HEK293 (cell line): ENCODE measurements around the gene PTPRN2.
A peak's percentile ranks its signal among the peaks of the same experiment; 100 is the strongest.

Experiments used
- CTCF ChIA-PET: fragments of 350-600 bp; formaldehyde crosslinking; extraction: SDS; loops from one replicate; lab custom pipeline; 2021; ENCODE audit warnings: antibody characterized with exemption; lab: Yijun Ruan, JAX
- POLR2A ChIA-PET: fragments of 300-600 bp; formaldehyde crosslinking; extraction: SDS; loops from one replicate; lab custom pipeline; 2020; ENCODE audit warnings: antibody characterized with exemption, inconsistent platforms; lab: Yijun Ruan, JAX
- H3K27ac ChIP-seq: fragments of 200-500 bp; sonication (Bioruptor generic); 2 replicates; pipeline ENCODE4 v1.5.1; 2014; ENCODE audit warnings: low read depth, low read length, control low read depth, inconsistent platforms; ENCODE audit errors: extremely low read depth
- H3K36me3 ChIP-seq, 2 experiments: fragments of 200-500 bp in 1 of 2; sonication (Bioruptor generic) in 1 of 2; 1 replicate in 1 of 2; 2 replicates in 1 of 2; pipeline ENCODE4 v1.5.1; 2014 to 2017; ENCODE audit warnings: inconsistent platforms in 2 of 2, low read length in 2 of 2; ENCODE audit not compliant: control insufficient read depth in 2 of 2, insufficient read depth in 1 of 2
- H3K4me1 ChIP-seq: fragments of 200-500 bp; sonication (Bioruptor generic); 2 replicates; pipeline ENCODE4 v1.5.1; 2014; ENCODE audit warnings: mild to moderate bottlenecking, low read length, inconsistent platforms; ENCODE audit not compliant: control insufficient read depth, insufficient read depth
- H3K4me3 ChIP-seq: 2 replicates; pipeline ENCODE4 v1.5.1; 2011; ENCODE audit warnings: low read depth, mild to moderate bottlenecking, control low read depth, low read length, moderate library complexity
- H3K9me3 ChIP-seq: fragments of 200-500 bp; sonication (Bioruptor generic); 2 replicates; pipeline ENCODE4 v1.5.1; 2014; ENCODE audit warnings: low read depth, low read length, inconsistent platforms; ENCODE audit not compliant: control insufficient read depth, insufficient read depth
- BCL11A ChIP-seq: fragments of 450-650 bp; formaldehyde crosslinking; IDR thresholded peaks from 2 replicates; pipeline ENCODE4 v1.5.1; 2016; ENCODE audit warnings: low read depth, missing biosample characterization, missing genetic modification characterization
- GLI2 ChIP-seq: fragments of 450-650 bp; formaldehyde crosslinking; IDR thresholded peaks from 2 replicates; pipeline ENCODE4; 2017; ENCODE audit warnings: missing biosample characterization, missing genetic modification characterization, low read depth, borderline replicate concordance
- KLF16 ChIP-seq: fragments of 450-650 bp; formaldehyde crosslinking; IDR thresholded peaks from 2 replicates; pipeline ENCODE4 v1.5.1; 2017; ENCODE audit warnings: missing biosample characterization, missing genetic modification characterization
- KLF9 ChIP-seq: fragments of 450-650 bp; formaldehyde crosslinking; IDR thresholded peaks from 2 replicates; pipeline ENCODE4 v1.5.1; 2016; ENCODE audit warnings: missing biosample characterization, missing genetic modification characterization, low read depth
- SCRT2 ChIP-seq: fragments of 450-650 bp; formaldehyde crosslinking; IDR thresholded peaks from 2 replicates; pipeline ENCODE4 v1.5.1; 2016; ENCODE audit warnings: missing biosample characterization, missing genetic modification characterization
- SP2 ChIP-seq: fragments of 450-650 bp; formaldehyde crosslinking; IDR thresholded peaks from 2 replicates; pipeline ENCODE4 v1.5.1; 2016; ENCODE audit warnings: missing biosample characterization, missing genetic modification characterization
- ZFP69B ChIP-seq: fragments of 450-650 bp; formaldehyde crosslinking; IDR thresholded peaks from 2 replicates; pipeline ENCODE4 v1.5.1; 2016; ENCODE audit warnings: missing biosample characterization, missing genetic modification characterization
- ZNF174 ChIP-seq: fragments of 450-650 bp; formaldehyde crosslinking; IDR thresholded peaks from 2 replicates; pipeline ENCODE4 v1.5.0; 2017; ENCODE audit warnings: missing biosample characterization, mild to moderate bottlenecking, missing genetic modification characterization
- ZNF248 ChIP-seq: fragments of 450-650 bp; formaldehyde crosslinking; IDR thresholded peaks from 2 replicates; pipeline ENCODE4 v1.5.1; 2017; ENCODE audit warnings: missing biosample characterization, missing genetic modification characterization
- ZNF391 ChIP-seq: fragments of 450-650 bp; formaldehyde crosslinking; IDR thresholded peaks from 2 replicates; pipeline ENCODE4 v1.5.1; 2016; ENCODE audit warnings: low read depth, missing biosample characterization, missing genetic modification characterization, borderline replicate concordance
- ZNF548 ChIP-seq: fragments of 450-650 bp; formaldehyde crosslinking; IDR thresholded peaks from 2 replicates; pipeline ENCODE4 v1.5.1; 2016; ENCODE audit warnings: missing biosample characterization, missing genetic modification characterization
- ZNF623 ChIP-seq: fragments of 450-650 bp; formaldehyde crosslinking; IDR thresholded peaks from 2 replicates; pipeline ENCODE4 v1.5.1; 2016; ENCODE audit warnings: missing biosample characterization, missing genetic modification characterization
- ZSCAN23 ChIP-seq: fragments of 450-650 bp; formaldehyde crosslinking; IDR thresholded peaks from 2 replicates; pipeline ENCODE4 v1.5.1; 2016; ENCODE audit warnings: missing biosample characterization, missing genetic modification characterization
- TF ChIP-seq, protein P1 (sequence below): fragments of 450-650 bp; formaldehyde crosslinking; IDR thresholded peaks from 2 replicates; pipeline ENCODE4; 2016; ENCODE audit warnings: missing biosample characterization, missing genetic modification characterization
- TF ChIP-seq, protein P2 (sequence below): fragments of 450-650 bp; formaldehyde crosslinking; IDR thresholded peaks from 2 replicates; pipeline ENCODE4 v1.5.1; 2017; ENCODE audit warnings: missing biosample characterization, missing genetic modification characterization
- TF ChIP-seq, protein P3 (sequence below): fragments of 450-650 bp; formaldehyde crosslinking; IDR thresholded peaks from 2 replicates; pipeline ENCODE4 v1.5.1; 2016; ENCODE audit warnings: missing biosample characterization, missing genetic modification characterization
- TF ChIP-seq, protein P4 (sequence below): fragments of 450-650 bp; formaldehyde crosslinking; IDR thresholded peaks from 2 replicates; pipeline ENCODE4 v1.5.1; 2017; ENCODE audit warnings: missing biosample characterization, missing genetic modification characterization
- TF ChIP-seq, protein P5 (sequence below): fragments of 450-650 bp; formaldehyde crosslinking; IDR thresholded peaks from 2 replicates; pipeline ENCODE4 v1.5.1; 2016; ENCODE audit warnings: missing biosample characterization, missing genetic modification characterization

Gene PTPRN2

DNA sequence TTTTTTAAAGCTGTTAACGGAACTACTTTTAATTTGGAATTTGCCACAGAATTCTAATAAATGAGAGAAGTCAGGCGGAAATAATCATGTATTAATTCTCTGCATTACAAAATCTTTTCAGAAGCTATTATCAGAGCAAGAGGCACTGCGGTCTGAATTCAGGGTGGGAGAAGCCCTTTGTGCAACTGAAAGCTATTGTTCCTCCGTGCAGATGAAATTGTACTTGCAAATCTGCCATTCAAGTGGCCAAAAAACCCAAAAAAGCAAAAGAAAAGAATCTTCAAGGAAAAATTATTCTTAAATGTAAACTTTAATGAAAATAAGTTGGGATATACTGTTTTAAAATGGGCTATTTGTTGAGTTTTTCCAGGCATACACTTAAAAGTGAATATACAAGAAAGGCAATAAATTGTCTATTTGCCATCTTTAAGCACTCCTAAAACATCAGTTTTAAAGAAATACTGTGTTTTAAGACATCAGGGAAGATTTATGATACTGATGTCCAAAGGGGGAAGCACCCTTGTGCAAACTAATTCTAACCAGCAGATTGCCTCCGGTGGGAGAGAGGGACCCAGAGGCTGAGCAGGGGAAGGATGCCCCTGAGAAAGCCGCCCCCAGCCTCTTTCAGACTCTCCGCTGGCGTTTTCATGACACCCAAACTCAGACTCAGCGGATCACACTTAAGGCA lies 899.6 kb downstream of the PTPRN2 start:
- Histone ChIP-seq H3K27ac (no peak overlapping the region), H3K36me3 (no peaks in the 10 kb centered on the region), H3K4me1 (no peaks in the 10 kb centered on the region), H3K9me3 (no peaks in the 10 kb centered on the region), H3K4me3 (no peak overlapping the region)
- TF ChIP-seq, protein P1, sequence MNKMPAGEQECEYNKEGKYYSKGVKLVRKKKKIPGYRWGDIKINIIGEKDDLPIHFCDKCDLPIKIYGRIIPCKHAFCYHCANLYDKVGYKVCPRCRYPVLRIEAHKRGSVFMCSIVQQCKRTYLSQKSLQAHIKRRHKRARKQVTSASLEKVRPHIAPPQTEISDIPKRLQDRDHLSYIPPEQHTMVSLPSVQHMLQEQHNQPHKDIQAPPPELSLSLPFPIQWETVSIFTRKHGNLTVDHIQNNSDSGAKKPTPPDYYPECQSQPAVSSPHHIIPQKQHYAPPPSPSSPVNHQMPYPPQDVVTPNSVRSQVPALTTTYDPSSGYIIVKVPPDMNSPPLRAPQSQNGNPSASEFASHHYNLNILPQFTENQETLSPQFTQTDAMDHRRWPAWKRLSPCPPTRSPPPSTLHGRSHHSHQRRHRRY (tag by site-specific recombination) = no peak
- no peak for TF ChIP-seq BCL11A
- TF ChIP-seq, protein P2, sequence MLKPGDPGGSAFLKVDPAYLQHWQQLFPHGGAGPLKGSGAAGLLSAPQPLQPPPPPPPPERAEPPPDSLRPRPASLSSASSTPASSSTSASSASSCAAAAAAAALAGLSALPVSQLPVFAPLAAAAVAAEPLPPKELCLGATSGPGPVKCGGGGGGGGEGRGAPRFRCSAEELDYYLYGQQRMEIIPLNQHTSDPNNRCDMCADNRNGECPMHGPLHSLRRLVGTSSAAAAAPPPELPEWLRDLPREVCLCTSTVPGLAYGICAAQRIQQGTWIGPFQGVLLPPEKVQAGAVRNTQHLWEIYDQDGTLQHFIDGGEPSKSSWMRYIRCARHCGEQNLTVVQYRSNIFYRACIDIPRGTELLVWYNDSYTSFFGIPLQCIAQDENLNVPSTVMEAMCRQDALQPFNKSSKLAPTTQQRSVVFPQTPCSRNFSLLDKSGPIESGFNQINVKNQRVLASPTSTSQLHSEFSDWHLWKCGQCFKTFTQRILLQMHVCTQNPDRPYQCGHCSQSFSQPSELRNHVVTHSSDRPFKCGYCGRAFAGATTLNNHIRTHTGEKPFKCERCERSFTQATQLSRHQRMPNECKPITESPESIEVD (tag by site-specific recombination) = 0 out of 2 replicates have a peak, but pooled peaks have one; percentile 13
- CTCF ChIA-PET = no interaction called here
- POLR2A ChIA-PET = no interaction called here

DNA sequence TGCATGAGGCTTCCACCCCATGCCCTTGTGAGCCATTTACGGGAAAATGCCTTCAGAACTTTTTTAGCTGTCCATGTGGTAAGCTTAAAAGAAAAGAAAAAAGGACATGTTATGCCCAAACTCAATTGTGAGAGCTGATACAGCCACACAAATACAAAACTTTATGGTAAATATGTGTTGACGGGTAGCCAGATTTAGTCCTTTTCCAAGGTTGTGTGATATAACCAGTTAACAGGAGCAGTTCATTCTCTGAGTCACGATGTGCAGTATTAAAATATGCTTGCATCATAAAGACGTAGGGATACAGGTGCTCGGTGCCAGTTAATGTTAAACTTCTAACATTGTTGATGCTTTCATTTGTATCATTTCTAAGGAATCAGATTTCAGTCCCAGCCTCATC lies 900.5 kb downstream of the PTPRN2 start:
- Histone ChIP-seq H3K36me3 (no peaks in the 10 kb centered on the region), H3K27ac (no peak overlapping the region), H3K4me1 (no peaks in the 10 kb centered on the region), H3K9me3 (no peaks in the 10 kb centered on the region), H3K4me3 (no peak overlapping the region)
- POLR2A ChIA-PET = no interaction called here
- TF ChIP-seq SCRT2 (tag by site-specific recombination) (peak; percentile 45; the same call in 1 of the 2 replicates), ZSCAN23 (tag by site-specific recombination) (no peak), ZNF391 (tag by site-specific recombination) (no peak)
- CTCF ChIA-PET = no interaction called here

DNA sequence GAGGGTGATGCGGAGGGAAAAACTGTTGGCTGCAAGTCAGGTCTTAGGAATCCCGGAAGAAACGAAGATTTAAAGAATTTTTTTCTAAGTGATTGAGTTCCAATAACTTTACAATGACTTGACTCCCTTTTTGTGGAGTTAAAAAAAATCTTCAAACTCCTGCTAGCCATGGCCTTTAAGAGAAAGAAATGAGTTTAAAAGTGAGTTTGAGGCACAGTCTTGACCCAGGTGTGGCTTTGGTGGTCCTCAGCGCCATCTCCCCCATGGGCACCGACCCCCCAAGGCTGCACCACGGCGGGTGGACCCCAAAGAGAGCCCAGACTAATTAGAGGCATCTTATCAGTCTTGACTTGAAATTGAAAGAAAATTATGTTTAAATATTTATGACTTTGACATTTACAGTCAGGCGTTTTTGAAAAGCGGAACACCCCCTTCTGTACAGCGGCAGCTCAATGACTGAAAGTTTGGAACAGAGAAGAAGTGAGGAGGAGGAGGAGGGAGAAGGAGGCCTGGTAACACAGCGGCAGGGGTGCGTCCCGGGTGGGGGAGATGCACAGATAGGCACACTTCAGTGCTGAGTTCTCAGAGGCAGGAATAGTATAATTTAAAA lies 901.2 kb downstream of the PTPRN2 start:
- no peak overlapping the region for H3K27ac ChIP-seq
- H3K4me3 ChIP-seq = no peak overlapping the region
- H3K9me3 ChIP-seq = no peaks in the 10 kb centered on the region
- POLR2A ChIA-PET = no interaction called here
- no peaks in the 10 kb centered on the region for H3K36me3 ChIP-seq
- H3K4me1 ChIP-seq = no peaks in the 10 kb centered on the region
- TF ChIP-seq ZNF248 (tag by site-specific recombination) (no peak), ZNF174 (tag by site-specific recombination) (no peak), SP2 (tag by site-specific recombination) (no peak), KLF16 (no peak)
- CTCF ChIA-PET = no interaction called here

DNA sequence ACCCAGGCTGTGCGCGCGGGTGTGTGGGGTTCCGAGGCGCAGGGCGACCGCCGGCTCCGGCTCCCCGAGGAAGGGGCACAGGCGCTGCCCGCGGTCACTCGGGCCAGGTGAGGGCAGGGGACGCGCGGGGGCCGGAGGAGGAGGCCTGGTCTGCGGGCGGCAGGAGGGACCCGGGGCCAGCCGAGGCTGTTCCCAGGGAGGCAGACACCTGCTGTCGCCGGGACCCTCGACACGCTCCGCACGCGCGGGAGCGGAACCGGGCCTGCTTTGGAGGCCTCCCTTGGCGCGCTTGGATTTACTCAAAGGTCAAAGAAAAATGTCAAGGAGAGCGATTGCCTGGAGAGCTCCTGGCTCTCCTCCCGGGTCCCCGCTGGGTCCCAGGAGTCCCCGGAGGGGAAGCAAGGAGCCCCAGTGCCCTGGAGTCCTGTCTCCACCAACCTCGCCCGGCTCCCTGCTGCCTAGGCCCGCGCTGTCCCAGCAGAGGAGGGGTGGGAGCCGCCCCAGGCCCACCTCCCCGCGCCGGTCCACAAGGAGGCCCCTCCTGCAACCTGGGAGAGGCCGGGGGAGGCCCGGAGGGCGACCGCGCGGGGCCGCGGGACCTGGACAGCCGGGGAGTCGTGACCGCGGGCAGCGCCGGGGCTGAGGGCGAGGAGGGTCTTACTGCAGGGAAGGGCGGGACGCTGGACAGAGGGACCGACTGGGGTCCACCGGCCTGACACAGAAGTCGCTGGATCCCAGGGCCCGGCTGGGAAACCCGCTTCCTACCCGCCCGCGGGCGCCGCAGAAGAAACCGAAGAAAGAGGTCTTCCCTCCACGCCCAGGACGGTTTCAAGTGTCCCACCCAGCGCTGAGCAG lies 902.0 kb downstream of the PTPRN2 start:
- H3K9me3 ChIP-seq = no peaks in the 10 kb centered on the region
- H3K36me3 ChIP-seq = no peaks in the 10 kb centered on the region
- ChIA-PET POLR2A (no interaction called here), CTCF (no interaction called here)
- H3K27ac ChIP-seq = no peak overlapping the region
- H3K4me1 ChIP-seq = no peaks in the 10 kb centered on the region
- no peak overlapping the region for H3K4me3 ChIP-seq
- TF ChIP-seq, protein P3, sequence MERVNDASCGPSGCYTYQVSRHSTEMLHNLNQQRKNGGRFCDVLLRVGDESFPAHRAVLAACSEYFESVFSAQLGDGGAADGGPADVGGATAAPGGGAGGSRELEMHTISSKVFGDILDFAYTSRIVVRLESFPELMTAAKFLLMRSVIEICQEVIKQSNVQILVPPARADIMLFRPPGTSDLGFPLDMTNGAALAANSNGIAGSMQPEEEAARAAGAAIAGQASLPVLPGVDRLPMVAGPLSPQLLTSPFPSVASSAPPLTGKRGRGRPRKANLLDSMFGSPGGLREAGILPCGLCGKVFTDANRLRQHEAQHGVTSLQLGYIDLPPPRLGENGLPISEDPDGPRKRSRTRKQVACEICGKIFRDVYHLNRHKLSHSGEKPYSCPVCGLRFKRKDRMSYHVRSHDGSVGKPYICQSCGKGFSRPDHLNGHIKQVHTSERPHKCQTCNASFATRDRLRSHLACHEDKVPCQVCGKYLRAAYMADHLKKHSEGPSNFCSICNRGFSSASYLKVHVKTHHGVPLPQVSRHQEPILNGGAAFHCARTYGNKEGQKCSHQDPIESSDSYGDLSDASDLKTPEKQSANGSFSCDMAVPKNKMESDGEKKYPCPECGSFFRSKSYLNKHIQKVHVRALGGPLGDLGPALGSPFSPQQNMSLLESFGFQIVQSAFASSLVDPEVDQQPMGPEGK = no peak
- TF ChIP-seq, protein P4, sequence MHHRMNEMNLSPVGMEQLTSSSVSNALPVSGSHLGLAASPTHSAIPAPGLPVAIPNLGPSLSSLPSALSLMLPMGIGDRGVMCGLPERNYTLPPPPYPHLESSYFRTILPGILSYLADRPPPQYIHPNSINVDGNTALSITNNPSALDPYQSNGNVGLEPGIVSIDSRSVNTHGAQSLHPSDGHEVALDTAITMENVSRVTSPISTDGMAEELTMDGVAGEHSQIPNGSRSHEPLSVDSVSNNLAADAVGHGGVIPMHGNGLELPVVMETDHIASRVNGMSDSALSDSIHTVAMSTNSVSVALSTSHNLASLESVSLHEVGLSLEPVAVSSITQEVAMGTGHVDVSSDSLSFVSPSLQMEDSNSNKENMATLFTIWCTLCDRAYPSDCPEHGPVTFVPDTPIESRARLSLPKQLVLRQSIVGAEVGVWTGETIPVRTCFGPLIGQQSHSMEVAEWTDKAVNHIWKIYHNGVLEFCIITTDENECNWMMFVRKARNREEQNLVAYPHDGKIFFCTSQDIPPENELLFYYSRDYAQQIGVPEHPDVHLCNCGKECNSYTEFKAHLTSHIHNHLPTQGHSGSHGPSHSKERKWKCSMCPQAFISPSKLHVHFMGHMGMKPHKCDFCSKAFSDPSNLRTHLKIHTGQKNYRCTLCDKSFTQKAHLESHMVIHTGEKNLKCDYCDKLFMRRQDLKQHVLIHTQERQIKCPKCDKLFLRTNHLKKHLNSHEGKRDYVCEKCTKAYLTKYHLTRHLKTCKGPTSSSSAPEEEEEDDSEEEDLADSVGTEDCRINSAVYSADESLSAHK = no peak
- no peak for TF ChIP-seq ZFP69B
- no peak for TF ChIP-seq GLI2 (tag by site-specific recombination)
- TF ChIP-seq ZNF548 (tag by site-specific recombination) = no peak
- no peak for TF ChIP-seq KLF9 (tag by site-specific recombination)
- TF ChIP-seq, protein P5, sequence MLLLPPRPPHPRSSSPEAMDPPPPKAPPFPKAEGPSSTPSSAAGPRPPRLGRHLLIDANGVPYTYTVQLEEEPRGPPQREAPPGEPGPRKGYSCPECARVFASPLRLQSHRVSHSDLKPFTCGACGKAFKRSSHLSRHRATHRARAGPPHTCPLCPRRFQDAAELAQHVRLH = no peak
- no peak for TF ChIP-seq ZNF623 (tag by site-specific recombination)
